HG02973 (cell line): ENCODE results near the gene DUSP21.
"Not testable (repeated sequence)": the region's sequence is repeated elsewhere in the genome, so short reads cannot be mapped to it uniquely, and the experiment has no call there.

Experiments used
- ATAC-seq: cut with Tn5 transposase; IDR thresholded peaks from one replicate; pipeline ENCODE4 v1.9.1; 2021; ENCODE audit warnings: moderate library complexity; ENCODE audit not compliant: unreplicated experiment

The DUSP21 gene

DNA sequence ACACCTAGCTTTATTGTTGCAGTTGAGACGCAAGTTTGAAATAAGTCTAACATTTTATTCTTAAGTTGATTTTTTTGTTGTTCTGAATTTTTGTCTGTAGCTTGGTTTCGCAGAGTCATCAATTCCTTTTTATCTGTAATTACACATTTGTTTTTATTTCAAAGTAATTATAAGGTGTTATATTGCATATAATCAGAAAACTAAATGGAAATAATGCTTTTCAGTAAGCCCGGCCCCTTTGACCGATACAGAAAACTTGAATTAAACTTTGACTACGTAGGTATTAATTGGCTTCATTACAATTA lies 31.3 kb downstream of the DUSP21 start:
- no peak for ATAC-seq

DNA sequence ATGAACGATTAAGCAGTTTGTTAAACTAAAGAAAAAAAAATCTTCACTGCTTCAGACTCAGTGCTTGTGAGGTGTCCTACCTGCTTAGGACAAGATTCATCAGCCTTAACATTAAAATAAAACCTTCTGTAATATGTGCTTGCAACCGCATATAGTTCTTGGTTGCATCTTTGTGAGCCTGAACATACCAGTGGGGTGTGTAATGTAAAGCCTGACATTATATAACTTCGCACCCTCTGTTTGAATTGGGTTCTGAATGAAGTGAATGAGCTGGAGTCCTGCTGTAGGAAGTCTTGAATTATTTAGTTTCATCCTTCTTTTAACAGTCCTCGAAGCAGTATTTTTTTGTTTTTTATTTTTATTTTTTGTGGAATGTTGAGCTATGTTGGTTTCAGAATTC lies 32.3 kb downstream of the DUSP21 start:
- ATAC-seq = no peak

DNA sequence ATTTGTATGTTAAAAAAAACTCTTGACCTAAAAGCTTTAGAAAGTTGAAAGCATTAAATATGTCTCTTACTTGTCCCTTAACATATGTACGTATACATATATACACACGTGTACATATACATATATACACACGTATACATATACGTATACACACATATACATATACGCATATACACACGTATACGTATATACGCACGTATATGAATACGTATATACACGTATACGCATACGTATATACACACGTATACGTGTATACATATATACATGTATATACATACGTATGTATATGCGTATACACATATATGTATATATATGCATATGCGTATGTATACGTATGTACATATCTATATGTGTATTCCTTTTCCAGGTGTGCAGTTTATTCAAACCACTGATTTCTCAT lies 32.9 kb downstream of the DUSP21 start:
- no peak for ATAC-seq

GRCh38 chrX:44878780-44879179 lies 35.0 kb downstream of the DUSP21 start:
- ATAC-seq = no peak

- ATAC-seq = no peak
These were observed 37.7 kb downstream of the DUSP21 start for GRCh38 chrX:44881549-44881948.

- no peak for ATAC-seq
These were observed 38.8 kb downstream of the DUSP21 start for GRCh38 chrX:44882635-44883034.

GRCh38 chrX:44884944-44885343 lies 41.1 kb downstream of the DUSP21 start:
- ATAC-seq = no peak

DNA sequence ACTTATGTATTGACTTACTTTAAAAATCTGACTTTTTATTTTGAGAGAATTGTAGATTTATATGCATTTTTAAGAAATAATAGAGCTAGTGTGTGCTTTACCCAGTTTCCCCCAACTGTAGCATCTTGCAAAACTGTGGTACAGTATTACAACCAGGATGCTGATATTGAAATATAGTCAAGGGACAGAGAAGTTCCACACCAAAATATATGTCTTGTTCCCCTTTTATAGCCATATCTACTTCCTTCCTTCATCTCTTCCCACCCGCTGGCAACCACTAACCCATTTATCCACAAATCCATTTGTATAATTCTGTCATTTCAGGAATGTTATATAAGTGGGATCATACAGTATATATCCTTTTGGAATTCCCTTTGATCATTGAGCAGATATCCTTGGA lies 46.0 kb downstream of the DUSP21 start:
- ATAC-seq = no peak

GRCh38 chrX:44890247-44890646 lies 46.4 kb downstream of the DUSP21 start:
- ATAC-seq = no peak

DNA sequence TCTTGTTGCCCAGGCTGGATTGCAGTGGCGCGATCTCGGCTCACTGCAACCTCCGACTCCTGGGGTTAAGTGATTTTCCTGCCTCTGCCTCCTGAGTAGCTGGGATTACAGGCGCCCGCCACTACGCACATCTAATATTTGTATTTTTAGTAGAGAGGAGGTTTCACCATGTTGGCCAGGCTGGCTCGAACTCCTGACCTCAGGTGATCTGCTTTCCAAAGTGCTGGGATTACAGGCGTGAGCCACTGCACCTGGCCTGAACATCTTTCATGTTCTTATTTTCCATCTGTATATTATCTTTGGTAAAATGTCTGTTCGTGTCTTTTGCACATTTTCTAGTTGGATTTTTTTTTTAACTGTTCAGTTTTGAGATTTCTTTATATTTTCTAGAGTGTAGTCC lies 46.9 kb downstream of the DUSP21 start:
- ATAC-seq = not testable (repeated sequence)

DNA sequence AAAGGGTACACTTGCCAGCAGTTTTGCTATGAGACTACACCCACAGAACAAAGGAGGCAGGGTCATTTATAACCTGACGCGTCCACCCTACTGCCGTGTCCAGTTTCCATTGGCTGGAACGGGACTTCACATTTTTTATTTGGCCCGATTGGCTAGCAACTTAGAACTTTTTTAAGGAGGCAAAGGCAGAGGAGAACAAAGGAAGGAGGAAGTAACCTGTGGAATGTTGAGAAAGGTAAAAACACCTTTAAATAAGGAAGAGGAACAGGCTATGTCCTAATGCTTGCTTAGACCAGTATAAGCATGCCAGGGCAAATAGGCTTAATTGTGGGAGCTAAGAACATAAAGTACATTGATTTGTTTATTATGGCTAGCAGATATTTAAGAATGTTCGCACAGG lies 47.8 kb downstream of the DUSP21 start:
- no peak for ATAC-seq
